Smooth muscle cell (in vitro differentiated cells): Measurements from ENCODE around the gene RSU1. TPM values are rescaled to one million over a fixed set of nuclear protein-coding genes. Genes with fewer than 3 reads are reported as not detected.

Experiments used
- DNase-seq: peaks from one replicate; lab custom pipeline; 2025; ENCODE audit not compliant: unreplicated experiment; lab: John Stamatoyannopoulos, UW
- H2AFZ ChIP-seq: fragments of 200-600 bp; sonication (generic); 2 replicates; pipeline ENCODE4 v1.6.0; 2016; ENCODE audit warnings: antibody characterized with exemption, low read depth, mild to moderate bottlenecking
- H3F3A ChIP-seq: fragments of 200-600 bp; sonication (generic); 2 replicates; pipeline ENCODE4 v1.6.0; 2017; ENCODE audit warnings: antibody characterized with exemption, low read depth
- H3K27ac ChIP-seq: fragments of 200-600 bp; sonication (generic); 2 replicates; pipeline ENCODE4 v1.5.1; 2016; ENCODE audit warnings: low read depth, mild to moderate bottlenecking
- H3K27me3 ChIP-seq: fragments of 200-600 bp; sonication (generic); 2 replicates; pipeline ENCODE4 v1.6.1; 2016; ENCODE audit warnings: low read depth, mild to moderate bottlenecking
- H3K36me3 ChIP-seq: fragments of 200-600 bp; sonication (generic); 2 replicates; pipeline ENCODE4 v1.5.1; 2016; ENCODE audit warnings: low read depth
- H3K4me1 ChIP-seq: fragments of 200-600 bp; sonication (generic); 2 replicates; pipeline ENCODE4 v1.5.1; 2016; ENCODE audit warnings: low read depth
- H3K4me2 ChIP-seq: fragments of 200-600 bp; sonication (generic); 2 replicates; pipeline ENCODE4 v1.6.0; 2016; ENCODE audit warnings: mild to moderate bottlenecking
- H3K4me3 ChIP-seq: fragments of 200-600 bp; sonication (generic); 2 replicates; pipeline ENCODE4 v1.5.1; 2016; ENCODE audit warnings: mild to moderate bottlenecking
- H3K79me2 ChIP-seq: fragments of 200-600 bp; sonication (generic); 2 replicates; pipeline ENCODE4 v1.6.0; 2016; ENCODE audit warnings: low read depth, mild to moderate bottlenecking
- H3K9ac ChIP-seq: fragments of 200-600 bp; sonication (generic); 2 replicates; pipeline ENCODE4 v1.6.0; 2016; ENCODE audit warnings: low read depth
- H3K9me3 ChIP-seq: fragments of 200-600 bp; sonication (generic); replicated peaks from 2 replicates; pipeline ENCODE4 v1.5.1; 2016; ENCODE audit warnings: low read depth
- H4K20me1 ChIP-seq: fragments of 200-600 bp; sonication (generic); 2 replicates; pipeline ENCODE4 v1.6.0; 2016; ENCODE audit warnings: low read depth
- WGBS: methylation state at CpG from one replicate; pipeline ENCODE4 v1.1.7; 2016; ENCODE audit warnings: low lambda C conversion rate; 5-methylcytosine and 5-hydroxymethylcytosine counted together
- polyA plus RNA-seq: library from polyadenylated mRNA; unstranded; fragments of >200 nt; fragmentation: Nextera tagmentation; extraction: Ambion mirVana; gene quantifications from 2 replicates; pipeline ENCODE4 v1.2.1, GENCODE V29; 2016
- total RNA-seq: library from RNA; depleted of rRNA; stranded (reverse); fragments of >200 nt; gene quantifications from 2 replicates; pipeline ENCODE4 v1.2.3, GENCODE V29; 2014
- TF ChIP-seq, protein P1 (sequence below): fragments of 200-600 bp; sonication (generic); IDR thresholded peaks from 2 replicates; pipeline ENCODE4 v1.5.1; 2017; ENCODE audit warnings: borderline replicate concordance, mild to moderate bottlenecking, antibody characterized with exemption; ENCODE audit not compliant: insufficient read depth, poor library complexity, severe bottlenecking

The RSU1 gene
- total and polyA plus RNA-seq, 2 experiments from 2014 or later: 110 to 128 TPM

DNA sequence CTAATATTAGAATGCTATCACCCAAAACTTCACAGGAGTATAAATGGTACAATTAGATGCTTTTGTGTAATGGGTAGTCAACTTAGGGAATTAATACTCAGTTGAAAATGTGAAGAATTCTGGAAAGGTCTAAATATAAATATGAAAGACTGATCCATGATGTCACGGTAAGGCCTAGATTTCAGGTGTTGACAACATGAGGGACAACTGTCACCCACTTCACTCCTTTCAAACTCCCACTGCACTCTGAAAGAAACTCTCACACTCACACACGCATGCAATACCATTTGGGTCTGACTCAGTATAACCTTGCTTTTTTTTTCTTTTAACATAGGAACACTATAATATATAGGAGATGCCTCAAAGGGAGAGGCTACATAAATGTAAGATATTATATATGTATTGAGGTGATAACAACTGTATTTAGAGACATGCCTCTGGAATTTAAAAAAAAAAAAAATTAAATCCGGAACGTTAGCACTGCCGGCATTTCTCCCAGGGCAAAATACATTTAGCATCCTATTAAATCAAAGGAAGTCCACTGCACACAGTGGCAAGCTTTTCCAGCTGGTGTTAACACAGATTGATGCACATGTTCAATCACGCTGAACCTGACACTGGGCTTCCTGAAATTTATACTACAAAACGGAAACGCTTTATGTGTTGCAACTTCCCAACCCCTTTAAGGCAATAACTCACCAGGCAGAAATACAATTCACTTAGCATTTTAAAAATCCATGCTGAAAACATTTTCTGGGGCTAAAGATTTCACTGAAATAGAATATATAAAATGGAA, 74.9 kb downstream of the RSU1 start:
- Histone ChIP-seq H3K36me3 (peaks cover 6% of the 10 kb centered on the region), H3K27me3 (no peaks in the 10 kb centered on the region), H3K9me3 (no peaks in the 10 kb centered on the region), H3K4me1 (no peaks in the 10 kb centered on the region), H3K4me2 (no peak overlapping the region), H3K27ac (no peak overlapping the region), H3K4me3 (no peak overlapping the region), H3K79me2 (no peaks in the 10 kb centered on the region), H2AFZ (no peak overlapping the region), H3K9ac (no peak overlapping the region), H4K20me1 (peaks cover 5% of the 10 kb centered on the region), H3F3A (peaks cover 4% of the 10 kb centered on the region)
- 93% methylated on average over 8 of the region's 8 CpGs for WGBS
- TF ChIP-seq, protein P1, sequence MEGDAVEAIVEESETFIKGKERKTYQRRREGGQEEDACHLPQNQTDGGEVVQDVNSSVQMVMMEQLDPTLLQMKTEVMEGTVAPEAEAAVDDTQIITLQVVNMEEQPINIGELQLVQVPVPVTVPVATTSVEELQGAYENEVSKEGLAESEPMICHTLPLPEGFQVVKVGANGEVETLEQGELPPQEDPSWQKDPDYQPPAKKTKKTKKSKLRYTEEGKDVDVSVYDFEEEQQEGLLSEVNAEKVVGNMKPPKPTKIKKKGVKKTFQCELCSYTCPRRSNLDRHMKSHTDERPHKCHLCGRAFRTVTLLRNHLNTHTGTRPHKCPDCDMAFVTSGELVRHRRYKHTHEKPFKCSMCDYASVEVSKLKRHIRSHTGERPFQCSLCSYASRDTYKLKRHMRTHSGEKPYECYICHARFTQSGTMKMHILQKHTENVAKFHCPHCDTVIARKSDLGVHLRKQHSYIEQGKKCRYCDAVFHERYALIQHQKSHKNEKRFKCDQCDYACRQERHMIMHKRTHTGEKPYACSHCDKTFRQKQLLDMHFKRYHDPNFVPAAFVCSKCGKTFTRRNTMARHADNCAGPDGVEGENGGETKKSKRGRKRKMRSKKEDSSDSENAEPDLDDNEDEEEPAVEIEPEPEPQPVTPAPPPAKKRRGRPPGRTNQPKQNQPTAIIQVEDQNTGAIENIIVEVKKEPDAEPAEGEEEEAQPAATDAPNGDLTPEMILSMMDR: no peak
- DNase-seq: no peak

DNA sequence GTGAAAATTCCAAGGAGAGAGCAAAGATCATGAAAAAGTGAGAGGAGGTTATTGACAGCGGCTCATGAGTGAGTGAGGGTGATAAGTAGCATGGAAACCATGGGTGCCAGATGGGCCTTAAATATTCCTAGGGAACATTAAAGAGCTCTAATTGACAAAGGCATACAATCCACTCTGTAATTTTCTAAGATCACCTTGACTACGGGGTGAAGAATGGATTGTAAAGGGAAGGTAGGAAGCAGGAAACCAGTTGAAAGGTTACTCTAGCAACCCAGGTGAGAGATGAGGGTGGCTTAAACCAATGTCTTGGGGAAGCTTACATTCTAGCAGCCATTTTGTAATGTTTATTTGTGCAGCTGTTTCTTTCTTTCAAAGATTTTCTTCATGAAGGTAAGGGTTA, 75.7 kb downstream of the RSU1 start:
- WGBS: 81% methylated on average over 2 of the region's 2 CpGs

DNA sequence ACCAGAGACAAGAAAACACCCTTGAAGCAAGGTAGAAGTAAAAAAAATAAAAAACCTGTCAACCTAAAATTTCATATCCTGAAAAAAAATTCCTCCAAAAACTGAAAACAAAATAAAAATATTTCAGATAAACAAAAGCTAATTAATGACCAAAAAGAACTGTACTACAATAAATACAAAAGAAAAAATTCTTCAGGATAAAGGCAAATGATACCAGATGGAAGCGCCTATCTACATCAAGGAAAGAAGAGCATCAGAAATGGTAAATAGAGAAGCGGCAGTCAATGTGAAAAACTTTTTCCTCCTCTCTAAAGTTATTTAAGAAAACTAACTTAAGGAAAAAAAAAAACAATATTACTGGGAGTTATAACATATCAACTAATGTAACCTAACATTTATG, 79.8 kb downstream of the RSU1 start:
- no peaks in the 10 kb centered on the region for H3K27me3 ChIP-seq

More for the DNA sequence above, 75.7 kb downstream of the RSU1 start:
- Histone ChIP-seq H3K36me3 (peaks cover 7% of the 10 kb centered on the region), H3K4me3 (no peak overlapping the region), H2AFZ (no peak overlapping the region), H3K27ac (no peak overlapping the region), H3K9ac (no peak overlapping the region), H4K20me1 (peaks cover 6% of the 10 kb centered on the region), H3K9me3 (no peaks in the 10 kb centered on the region), H3K79me2 (no peaks in the 10 kb centered on the region), H3K27me3 (no peaks in the 10 kb centered on the region), H3F3A (peaks cover 4% of the 10 kb centered on the region), H3K4me1 (no peaks in the 10 kb centered on the region), H3K4me2 (no peak overlapping the region)
- DNase-seq: no peak
- TF ChIP-seq, protein P1: no peak

More for the DNA sequence above, 79.8 kb downstream of the RSU1 start:
- H3K4me3 ChIP-seq: no peak overlapping the region
- H4K20me1 ChIP-seq: peaks cover 12% of the 10 kb centered on the region
- no peak for DNase-seq
- TF ChIP-seq, protein P1: no peak
- H3K4me1 ChIP-seq: no peaks in the 10 kb centered on the region
- no peak overlapping the region for H3K4me2 ChIP-seq
- H2AFZ ChIP-seq: no peak overlapping the region
- no peak overlapping the region for H3K9ac ChIP-seq
- H3K9me3 ChIP-seq: no peaks in the 10 kb centered on the region
- H3K79me2 ChIP-seq: no peaks in the 10 kb centered on the region
- WGBS: 98% methylated on average over 2 of the region's 2 CpGs
- peaks cover 4% of the 10 kb centered on the region for H3F3A ChIP-seq
- peaks cover 17% of the 10 kb centered on the region for H3K36me3 ChIP-seq
- no peak overlapping the region for H3K27ac ChIP-seq
